Breast epithelium (tissue), 3 donors: ENCODE measurements around the gene NCKAP5.

Experiments used
- POLR2A ChIP-seq: fragments of 450-650 bp; IDR thresholded peaks from one replicate; pipeline ENCODE4 v1.6.1; 2016; ENCODE audit warnings: antibody characterized with exemption, mild to moderate bottlenecking, moderate library complexity
- POLR2AphosphoS5 ChIP-seq, 3 donors: sonication (generic); formaldehyde crosslinking; IDR thresholded peaks; one replicate each; pipeline ENCODE4 v1.6.1; 2017; ENCODE audit warnings: antibody characterized with exemption in 3 of 3
- TF ChIP-seq, protein P1 (sequence below), 3 donors: fragments of 450-650 bp; IDR thresholded peaks; one replicate each; pipeline ENCODE4 v1.5.1; 2016 to 2017; ENCODE audit warnings: antibody characterized with exemption in 3 of 3, mild to moderate bottlenecking in 3 of 3, moderate library complexity in 3 of 3

DNA sequence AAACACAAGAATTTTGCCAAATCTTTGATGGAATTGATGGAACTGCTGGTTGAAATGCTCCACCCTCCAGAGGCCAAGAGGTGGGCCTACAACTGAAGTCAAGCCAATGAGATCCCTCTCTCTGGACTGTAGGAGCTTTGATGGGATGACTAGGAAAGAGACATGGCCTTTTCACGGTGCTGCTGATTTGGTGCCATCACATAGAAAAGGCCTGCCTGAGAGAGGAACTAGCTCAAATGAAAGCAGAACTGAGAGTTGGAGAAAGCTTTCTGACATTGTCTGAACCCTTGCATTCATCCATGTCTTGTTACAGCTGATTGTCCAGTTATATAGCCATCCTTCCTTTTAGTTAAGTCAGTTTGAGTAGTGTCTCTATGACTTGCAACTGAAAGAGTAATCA is 614.5 kb downstream of the NCKAP5 start:
- TF ChIP-seq, protein P1, sequence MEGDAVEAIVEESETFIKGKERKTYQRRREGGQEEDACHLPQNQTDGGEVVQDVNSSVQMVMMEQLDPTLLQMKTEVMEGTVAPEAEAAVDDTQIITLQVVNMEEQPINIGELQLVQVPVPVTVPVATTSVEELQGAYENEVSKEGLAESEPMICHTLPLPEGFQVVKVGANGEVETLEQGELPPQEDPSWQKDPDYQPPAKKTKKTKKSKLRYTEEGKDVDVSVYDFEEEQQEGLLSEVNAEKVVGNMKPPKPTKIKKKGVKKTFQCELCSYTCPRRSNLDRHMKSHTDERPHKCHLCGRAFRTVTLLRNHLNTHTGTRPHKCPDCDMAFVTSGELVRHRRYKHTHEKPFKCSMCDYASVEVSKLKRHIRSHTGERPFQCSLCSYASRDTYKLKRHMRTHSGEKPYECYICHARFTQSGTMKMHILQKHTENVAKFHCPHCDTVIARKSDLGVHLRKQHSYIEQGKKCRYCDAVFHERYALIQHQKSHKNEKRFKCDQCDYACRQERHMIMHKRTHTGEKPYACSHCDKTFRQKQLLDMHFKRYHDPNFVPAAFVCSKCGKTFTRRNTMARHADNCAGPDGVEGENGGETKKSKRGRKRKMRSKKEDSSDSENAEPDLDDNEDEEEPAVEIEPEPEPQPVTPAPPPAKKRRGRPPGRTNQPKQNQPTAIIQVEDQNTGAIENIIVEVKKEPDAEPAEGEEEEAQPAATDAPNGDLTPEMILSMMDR (IDR thresholded peaks at IDR 0.05), result no peak
- TF ChIP-seq POLR2A, result no peak
- TF ChIP-seq POLR2AphosphoS5 (IDR thresholded peaks at IDR 0.05), result no peak
